Fibroblast of skin of left biceps (primary cell): ENCODE data around the gene HNRNPUL2.
"Not testable (repeated sequence)": the region's sequence is repeated elsewhere in the genome, so short reads cannot be mapped to it uniquely, and the experiment has no call there.

Experiments
- DNase-seq, 2 experiments: peaks; one replicate each; pipeline ENCODE4 v3.0.0-alpha.2; 2013; ENCODE audit warnings: low read depth in 2 of 2

HNRNPUL2 gene

DNA sequence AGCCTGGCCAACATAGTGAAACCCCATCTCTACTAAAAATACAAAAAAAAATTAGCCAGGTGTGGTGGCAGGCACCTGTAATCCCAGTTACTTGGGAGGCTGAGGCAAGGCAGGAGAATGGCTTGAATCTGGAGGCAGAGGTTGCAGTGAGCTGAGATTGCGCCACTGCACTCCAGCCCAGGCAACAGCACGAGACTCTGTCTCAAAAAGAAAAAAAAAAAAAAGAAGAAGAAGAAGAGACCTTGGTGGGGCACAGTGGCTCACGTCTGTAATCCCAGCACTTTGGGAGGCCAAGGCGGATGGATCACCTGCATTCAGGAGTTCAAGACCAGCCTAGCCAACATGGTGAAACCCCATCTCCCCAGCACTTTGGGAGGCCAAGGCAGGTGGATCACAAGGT lies 23.3 kb downstream of the HNRNPUL2 start:
- not testable (repeated sequence) for DNase-seq

DNA sequence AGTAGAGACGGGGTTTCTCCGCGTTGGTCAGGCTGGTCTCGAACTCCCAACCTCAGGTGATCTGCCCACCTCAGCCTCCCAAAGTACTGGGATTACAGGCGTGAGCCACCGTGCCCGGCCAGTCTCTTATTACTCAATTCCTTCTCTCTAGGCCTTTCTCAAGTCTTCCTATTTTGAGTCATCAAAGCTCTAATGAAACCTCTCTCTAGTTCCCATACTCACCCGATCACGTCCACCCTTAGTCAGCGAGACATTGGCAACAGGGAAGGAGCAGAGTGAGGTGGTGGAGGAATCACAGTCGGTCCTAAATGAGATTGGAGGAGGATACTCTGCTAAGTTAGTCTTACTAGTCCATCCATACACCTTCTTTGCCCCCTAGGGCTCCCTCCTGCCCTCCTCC lies 25.0 kb downstream of the HNRNPUL2 start:
- no peak for DNase-seq

DNA sequence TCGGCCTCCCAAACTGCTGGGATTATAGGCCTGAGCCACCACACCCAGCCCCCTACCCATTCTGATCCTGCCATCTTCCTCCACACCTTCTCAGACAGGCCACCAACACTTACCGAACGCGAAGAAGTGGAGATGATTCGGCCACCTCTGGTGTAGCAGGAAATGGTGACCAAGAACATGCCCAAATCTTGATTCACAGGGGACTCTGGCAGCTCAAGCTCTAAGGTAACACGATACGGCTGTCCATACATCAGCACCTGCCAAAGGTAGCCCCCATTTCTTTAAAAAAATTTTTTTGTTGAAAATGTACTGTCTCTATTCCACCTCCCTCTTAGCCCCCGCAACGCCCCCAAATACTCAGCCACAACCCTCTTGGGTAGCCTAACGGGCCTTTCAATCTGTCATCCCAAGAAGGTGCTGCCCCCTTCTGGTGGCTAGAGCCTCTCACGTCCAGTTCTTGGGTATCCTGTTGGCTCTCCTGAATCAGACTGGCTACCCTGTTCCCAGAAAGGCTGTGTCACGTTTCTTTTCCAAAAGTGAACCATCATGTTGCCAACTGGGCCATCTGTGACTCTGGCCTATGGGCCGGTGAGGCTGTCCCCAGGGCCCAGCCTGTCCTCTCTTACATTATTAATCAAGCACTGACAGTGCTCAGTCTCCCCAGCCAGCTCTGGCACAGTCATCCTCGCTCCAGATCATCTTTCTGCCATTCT lies 32.6 kb downstream of the HNRNPUL2 start:
- DNase-seq = no peak

DNA sequence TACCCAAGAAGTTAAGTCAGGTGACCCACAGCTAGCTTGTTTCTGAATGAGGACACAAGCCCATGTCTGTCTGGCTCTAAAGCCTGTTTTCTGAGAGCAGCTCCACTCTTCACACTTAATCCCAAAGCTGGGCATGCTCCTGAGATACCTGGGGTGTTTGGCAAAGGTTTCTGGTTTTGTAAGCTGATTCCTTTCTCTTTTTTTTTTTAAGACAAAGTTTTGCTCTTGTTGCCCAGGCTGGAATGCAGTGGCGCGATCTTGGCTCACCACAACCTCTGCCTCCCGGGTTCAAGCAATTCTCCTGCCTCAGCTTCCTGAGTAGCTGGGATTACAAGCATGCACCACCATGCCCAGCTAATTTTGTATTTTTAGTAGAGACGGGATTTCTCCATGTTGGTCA lies 33.6 kb downstream of the HNRNPUL2 start:
- DNase-seq = not testable (repeated sequence)

DNA sequence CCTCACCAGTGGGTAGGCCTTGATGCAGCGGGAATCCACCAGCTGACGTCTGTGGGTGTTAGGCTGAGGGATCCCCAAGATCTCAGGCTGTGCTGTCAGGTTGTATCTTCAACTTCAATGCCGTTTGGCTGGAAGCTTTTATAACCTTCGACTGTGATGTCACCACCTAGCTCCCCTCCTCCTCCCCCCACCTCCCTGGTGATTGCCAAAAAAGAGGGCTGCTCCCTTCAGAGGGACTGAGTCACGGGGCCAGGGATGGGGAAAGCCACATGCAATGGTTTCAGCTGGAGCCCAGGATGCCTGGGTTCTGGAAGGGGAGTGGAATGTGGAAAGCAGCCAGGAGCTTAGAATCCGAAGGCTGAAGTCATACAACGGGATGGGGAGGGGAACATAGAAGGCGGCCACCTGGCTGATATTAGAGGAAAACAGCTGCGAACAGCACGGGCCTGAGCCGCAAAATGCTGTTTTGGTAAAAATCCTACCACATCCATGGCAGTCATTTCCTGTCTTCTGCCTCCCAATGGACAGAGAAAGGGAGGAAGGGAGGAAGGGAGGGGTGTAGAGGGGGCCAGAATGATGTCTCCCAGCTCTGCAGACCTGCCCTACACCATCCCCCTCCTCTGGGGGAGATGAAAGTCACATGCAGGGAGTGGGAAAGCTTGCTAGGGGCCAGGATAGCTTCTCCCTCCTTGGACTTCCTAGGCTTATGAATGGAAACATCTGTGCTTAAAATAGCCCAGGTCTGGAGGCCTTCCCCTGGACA lies 37.7 kb downstream of the HNRNPUL2 start, which contains the start of gene LRRN4CL:
TSS of gene LRRN4CL (minus strand) at position 110 of the 763 bp plus-strand sequence. CDS start 1,022 bp downstream, outside the sequence.
- DNase-seq = peak; percentile 97

DNA sequence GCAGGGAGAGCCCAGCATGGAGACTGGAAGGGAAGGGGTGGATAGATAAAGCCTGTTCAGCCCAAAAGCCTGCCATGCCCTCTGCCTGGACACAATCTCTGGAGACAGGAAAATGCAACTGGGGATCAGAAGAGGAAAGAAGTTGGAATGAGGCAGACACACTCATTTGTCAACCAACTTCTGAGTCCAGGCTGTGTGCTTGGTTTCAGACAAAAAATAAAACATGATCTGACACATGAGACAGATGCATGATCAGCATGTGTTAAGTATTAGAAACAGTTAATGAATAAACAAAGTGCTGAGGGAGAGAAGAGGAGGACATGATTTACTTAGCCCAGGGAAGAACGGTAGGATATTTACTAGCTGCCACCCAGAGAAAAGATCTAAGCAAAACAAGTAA lies 38.8 kb downstream of the HNRNPUL2 start:
- DNase-seq = no peak

DNA sequence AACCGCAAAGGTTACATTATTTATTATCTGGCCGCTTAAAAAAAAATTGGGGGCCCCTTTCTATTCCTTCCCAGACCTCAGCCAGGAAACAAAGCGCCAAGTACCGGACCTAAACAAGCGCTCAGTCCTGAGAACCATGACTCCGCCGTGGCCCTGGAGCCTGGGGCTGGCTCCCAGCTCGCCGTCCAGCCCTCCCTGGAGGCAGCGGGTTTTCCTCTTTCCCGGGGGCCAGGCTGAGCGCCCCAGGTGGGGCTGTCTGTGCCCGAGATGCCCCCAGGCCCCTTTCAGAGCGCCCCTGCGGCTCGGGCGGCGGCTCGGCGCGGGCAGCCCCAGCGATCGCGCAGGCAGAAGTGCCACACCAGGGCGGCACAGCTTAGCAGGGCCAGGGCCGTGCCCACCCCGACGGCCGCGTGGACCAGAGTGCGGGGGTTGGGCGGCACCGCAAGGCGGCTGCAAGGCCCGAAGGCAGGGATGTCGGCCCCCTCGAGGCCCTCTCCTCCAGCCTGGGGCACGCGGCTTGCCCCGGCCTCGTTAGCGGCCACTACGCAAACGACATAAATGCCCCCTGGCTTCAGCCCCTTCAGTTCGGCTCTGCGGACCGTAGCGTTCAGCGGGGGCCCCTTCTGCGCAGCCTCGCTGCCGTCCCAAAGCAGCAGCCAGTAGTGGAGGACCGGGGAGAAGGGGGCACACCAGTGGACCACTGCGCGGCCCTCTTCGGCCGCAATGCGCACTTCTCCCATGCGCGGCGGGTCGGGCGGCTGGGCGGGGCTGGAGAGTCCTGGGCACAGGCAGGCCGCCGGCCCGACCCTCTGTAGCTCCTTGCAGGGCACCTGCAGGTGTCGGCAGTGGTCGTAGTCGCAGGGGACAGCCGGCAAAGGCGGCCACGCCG lies 39.5 kb downstream of the HNRNPUL2 start:
- DNase-seq = no peak

DNA sequence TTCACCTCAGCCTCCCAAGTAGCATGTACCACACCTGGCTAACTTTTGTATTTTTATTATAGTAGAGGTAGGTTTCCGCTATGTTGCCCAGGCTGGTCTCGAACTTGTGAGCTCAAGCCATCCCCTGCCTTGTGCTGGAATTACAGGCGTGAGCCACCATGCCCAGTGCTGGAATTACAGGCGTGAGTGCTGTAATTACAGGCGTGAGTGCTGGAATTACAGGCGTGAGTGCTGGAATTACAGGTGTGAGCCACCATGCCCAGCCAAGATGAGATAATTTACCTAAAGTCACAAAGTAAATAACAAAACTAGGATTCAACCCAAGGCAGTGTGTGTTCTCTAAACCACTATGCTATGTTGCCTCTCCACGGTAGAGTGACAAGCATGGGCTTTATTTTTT lies 44.7 kb downstream of the HNRNPUL2 start:
- no peak for DNase-seq

DNA sequence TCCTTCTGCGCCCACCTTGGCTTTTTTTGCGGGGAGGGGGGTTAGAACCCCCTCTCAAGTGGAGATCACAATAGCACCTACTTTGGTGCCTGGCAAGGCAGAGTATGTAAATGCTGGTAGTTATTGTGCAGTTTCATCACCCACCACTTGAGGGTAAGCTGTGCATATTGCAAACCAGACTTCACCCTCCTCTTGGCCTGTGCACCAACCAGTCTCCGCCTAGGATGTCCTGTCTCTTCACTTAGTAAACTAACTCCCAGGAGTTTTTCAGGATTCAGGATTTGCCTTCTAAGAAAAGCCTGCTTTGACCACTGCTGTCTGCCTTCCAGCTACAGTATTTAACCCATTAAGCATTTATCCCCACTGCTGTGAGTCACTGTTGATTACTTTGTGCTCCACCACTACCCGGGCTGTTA lies 46.4 kb downstream of the HNRNPUL2 start:
- DNase-seq = peak in 1 of 2 experiments; percentile 56

DNA sequence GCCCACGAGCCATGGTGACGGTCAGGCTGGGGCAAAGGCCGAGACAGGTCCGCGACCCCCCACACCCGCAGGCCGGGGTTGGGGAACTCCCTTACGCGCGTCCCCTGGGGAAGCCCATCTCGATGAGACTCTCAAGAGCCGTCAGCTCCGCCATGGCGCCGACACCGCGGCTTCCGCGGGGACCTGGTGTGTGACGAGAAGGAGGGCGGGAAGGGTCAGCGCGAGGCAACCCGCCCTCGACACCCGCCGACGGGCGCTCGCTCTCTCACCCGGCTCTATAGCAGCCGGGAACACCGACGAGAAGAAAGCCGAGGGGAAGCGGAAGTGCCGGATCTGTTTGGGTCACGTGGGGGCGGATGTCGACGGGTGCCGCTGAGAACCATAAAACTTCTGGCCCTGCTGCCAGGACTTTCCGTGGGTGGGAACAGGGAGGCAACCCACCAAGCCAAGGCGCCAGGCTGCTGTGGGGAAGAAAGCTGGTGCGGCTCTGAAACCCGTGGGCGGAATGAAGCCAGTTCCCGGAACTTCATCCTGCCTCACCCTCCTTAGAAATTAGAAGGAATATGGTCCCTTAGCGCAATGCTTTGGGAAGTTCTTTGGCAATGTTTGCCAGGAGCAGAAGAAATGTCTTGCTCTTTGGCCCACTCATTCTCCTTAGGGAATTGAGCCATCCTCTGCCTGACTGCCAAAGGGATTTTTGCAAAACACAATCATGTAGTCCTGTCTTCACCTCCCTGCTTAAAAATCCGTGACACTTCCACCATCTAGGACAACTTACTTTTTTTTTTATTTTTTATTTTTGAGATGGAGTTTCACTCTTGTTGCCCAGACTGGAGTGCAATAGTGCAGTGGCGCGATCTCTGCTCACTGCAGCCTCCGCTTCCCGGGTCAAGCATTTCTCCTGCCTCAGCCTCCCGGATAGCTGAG lies 48.2 kb downstream of the HNRNPUL2 start, which contains the start of gene UBXN1:
TSS of gene UBXN1 (minus strand) at position 304 of the 927 bp plus-strand sequence. CDS start at position 154, 150 bp downstream.
- DNase-seq = peak; percentile 75 to 84

DNA sequence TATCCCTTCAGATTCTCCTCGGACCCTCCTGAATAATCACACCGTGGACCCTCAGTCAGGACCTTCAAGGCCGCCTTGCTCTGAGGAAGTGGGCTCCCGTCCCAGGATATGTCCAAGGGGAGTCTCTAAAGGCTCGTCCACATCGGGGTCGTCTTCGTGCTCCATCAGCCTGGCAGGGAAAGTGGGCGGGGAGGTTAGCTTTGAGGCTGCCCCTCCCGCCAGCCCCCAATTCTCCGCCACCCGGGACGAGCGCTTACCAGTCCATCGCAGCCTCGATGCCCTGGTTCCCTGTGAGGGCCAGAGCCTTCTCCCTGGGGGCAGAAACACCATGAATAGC lies 48.9 kb downstream of the HNRNPUL2 start:
- no peak for DNase-seq

DNA sequence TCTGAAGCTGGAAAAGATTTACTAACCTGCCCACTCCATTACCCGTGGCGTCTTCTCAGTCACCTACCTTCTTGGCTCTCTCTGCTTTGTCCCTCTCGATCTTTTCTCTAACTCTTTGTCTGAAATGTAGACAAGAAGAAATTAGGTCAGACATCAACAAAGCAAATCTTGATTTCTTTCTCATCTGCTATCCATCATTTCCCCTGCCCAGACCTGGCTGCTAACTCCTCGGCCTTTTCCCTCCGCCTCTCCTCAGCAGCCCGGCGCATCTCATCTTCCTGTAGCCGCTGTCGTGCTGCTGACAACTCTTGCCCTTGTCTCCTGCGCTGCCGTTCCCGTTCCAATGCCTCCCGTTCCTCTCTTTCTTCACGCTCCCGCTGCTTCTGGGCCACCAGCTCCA lies 49.5 kb downstream of the HNRNPUL2 start:
- no peak for DNase-seq

DNA sequence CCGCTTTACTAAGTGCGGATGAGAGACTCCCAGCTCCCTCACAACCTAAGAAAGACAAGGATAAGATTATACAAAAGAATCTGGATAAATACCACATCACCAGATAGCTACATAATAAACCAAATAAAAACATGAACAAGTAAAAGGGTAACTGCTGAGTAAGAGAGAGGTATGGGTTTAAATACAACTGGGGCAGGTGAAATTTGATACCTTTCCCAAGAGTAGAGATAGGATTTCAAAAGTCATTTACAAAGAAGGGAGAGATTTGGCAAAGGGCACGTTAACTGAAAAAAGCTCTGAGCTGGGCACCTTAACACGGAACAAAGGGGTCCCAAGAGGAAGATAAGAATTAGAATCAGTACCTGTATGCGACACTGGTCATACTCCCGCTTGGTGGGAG lies 50.1 kb downstream of the HNRNPUL2 start:
- no peak for DNase-seq

DNA sequence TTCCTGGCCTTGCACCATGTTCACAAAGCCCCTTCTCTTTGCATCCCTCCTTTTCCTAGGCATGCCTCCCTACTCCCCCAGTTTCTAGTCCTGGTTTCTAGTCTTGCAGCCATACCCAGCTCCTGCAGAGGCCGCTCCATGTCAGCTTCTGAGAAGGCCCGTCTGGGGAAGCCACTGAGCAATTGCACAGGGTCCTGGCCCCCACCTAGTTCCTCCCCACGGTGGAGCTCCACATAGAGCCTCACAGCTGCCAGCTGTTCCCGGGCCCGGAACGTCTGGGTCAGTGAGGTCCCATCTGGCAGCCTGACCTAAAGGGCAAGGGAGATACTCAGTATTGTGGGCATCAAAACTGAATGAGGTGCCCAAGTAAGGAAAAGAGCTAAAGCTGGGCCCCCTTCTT lies 50.6 kb downstream of the HNRNPUL2 start:
- no peak for DNase-seq

DNA sequence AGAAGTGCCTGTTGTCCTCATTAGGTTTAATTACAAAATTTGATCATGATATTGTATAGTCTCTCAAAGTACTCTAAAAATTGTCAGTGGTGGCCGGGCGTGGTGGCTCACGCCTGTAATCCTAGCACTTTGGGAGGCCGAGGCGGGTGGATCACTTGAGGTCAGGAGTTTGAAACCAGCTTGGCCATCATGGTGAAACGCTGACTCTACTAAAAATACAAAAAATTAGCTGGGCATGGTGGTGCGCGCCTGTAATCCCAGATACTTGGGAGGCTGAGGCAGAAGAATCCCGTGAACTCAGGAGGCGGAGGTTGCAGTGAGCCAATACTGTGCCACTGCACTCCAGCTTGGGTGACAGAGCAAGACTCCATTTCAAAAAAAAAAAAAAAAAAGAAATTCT lies 51.8 kb downstream of the HNRNPUL2 start:
- DNase-seq = not testable (repeated sequence)

DNA sequence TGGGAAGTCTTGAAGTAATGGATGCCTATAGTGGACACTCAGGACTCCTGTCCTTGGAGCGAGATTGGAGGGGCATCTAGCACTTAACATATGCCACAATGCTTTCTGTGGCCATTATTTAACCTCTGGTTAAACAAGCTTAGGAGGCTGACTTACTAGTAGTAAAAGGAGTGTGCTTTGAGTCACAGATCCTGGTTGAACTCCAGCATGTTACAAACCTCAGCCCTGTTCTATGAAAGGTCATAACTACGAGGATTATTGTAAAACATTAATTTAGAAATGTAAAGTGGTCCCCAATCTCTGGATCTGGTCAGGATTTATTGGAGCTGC lies 54.1 kb downstream of the HNRNPUL2 start:
- no peak for DNase-seq

DNA sequence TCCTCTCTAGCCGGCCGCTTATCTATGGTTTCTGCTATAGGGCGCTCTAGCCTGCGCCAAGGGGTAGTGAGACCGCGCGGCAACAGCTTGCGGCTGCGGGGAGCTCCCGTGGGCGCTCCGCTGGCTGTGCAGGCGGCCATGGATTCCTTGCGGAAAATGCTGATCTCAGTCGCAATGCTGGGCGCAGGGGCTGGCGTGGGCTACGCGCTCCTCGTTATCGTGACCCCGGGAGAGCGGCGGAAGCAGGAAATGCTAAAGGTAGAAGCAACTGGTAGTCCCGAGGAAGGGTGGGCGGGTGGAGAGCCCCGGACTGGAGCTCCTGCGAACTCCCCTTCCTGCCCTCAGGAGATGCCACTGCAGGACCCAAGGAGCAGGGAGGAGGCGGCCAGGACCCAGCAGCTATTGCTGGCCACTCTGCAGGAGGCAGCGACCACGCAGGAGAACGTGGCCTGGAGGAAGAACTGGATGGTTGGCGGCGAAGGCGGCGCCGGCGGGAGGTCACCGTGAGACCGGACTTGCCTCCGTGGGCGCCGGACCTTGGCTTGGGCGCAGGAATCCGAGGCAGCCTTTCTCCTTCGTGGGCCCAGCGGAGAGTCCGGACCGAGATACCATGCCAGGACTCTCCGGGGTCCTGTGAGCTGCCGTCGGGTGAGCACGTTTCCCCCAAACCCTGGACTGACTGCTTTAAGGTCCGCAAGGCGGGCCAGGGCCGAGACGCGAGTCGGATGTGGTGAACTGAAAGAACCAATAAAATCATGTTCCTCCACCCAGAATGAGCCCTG lies 55.5 kb downstream of the HNRNPUL2 start, which contains the start of the genes LBHD1 and UQCC3:
TSS of gene LBHD1 (minus strand) at position 660 of the 782 bp plus-strand sequence. CDS start 2,236 bp downstream, outside the sequence.
TSS of gene UQCC3 (plus strand) at position 66 of the 782 bp plus-strand sequence. CDS start at position 139, 73 bp downstream.
- DNase-seq = peak in 1 of 2 experiments; percentile 76

DNA sequence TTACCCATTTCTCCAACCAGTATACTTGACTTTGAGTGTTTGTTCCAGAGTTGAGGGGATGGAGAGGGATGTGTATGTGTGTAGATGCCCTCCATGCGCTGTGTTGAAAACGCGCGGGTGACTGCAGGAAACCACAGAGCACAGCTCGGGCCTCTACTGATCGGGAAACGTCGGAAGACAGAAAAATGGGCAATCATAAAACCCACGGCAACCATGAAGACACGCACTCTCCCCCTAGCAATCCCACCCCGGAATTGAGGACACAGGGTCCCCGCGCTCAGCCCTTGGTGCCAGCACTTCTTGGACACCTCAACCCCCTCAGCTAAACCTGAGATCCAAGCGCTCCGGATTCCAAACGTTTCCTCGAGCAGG lies 56.0 kb downstream of the HNRNPUL2 start:
- peak in 1 of 2 experiments; percentile 70 for DNase-seq

DNA sequence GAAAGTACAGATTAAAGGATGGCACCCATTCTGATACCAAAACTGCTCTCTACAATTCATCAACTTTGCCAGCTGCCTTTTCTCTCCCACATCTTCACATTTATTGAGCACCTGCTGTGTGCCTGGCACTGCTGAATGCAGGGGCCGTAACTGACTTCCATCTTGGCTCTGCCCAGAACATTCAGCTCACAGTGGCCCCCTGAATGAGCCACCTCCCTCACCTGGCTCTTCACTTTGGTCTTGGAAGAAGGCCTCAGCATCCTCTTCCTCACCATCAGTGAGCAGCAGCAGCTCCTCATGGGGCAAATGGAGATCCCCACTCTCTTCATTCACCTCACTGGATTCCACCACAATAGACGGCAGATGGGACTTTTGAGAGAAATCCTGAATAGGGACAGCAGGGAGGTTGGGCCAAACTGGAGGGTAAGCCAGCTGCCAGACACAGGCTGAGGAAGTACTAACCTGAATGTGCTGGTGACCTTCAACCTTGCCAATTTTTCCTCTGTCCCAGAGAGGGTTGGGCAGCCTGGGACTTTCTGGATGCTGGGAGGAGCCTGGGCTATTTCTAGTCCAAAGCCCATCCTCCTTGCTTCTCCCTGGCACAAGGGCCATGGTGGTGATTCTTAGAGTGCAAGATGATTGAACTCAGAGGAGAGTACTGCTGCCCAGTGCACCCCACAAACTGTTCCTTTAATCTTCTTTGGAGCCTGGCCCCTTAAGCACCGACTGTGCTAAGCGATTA lies 57.7 kb downstream of the HNRNPUL2 start:
- no peak for DNase-seq
